T-helper 9 cell (primary cell): ENCODE data around the gene LSP1.

Experiments
- DNase-seq: peaks from one replicate; pipeline ENCODE4 v3.0.0-alpha.2; 2020

Gene LSP1

GRCh38 chr11:1825039-1825740, 27.7 kb upstream of the LSP1 start:
- DNase-seq = no peak

GRCh38 chr11:1825785-1826451, 27.0 kb upstream of the LSP1 start:
- DNase-seq = no peak

GRCh38 chr11:1826552-1827094, 26.3 kb upstream of the LSP1 start:
- no peak for DNase-seq

GRCh38 chr11:1827095-1827813, 25.6 kb upstream of the LSP1 start:
- DNase-seq = no peak

GRCh38 chr11:1827931-1828330, 25.0 kb upstream of the LSP1 start:
- DNase-seq = no peak

GRCh38 chr11:1828542-1828941, 24.3 kb upstream of the LSP1 start:
- DNase-seq = no peak

- DNase-seq = no peak
These were observed 23.7 kb upstream of the LSP1 start for GRCh38 chr11:1829039-1829820.

- DNase-seq = no peak
These were observed 22.9 kb upstream of the LSP1 start for GRCh38 chr11:1830004-1830321.

- no peak for DNase-seq
These were observed 22.3 kb upstream of the LSP1 start for GRCh38 chr11:1830322-1831223.

GRCh38 chr11:1831338-1832210, 21.3 kb upstream of the LSP1 start:
- DNase-seq = no peak

GRCh38 chr11:1832211-1832919, 20.5 kb upstream of the LSP1 start:
- peak; percentile 73 for DNase-seq

GRCh38 chr11:1832920-1833295, 20.0 kb upstream of the LSP1 start:
- no peak for DNase-seq

GRCh38 chr11:1834062-1834610, 18.7 kb upstream of the LSP1 start:
- DNase-seq = no peak

GRCh38 chr11:1834779-1835670, 17.9 kb upstream of the LSP1 start, which contains the start of gene SYT8:
Gene SYT8, plus strand, starts transcription at chr11:1834990. Its CDS starts 116 bp downstream, at chr11:1835106.
- no peak for DNase-seq

- DNase-seq = no peak
These were observed 17.2 kb upstream of the LSP1 start for GRCh38 chr11:1835671-1836010.

- DNase-seq = no peak
These were observed 16.6 kb upstream of the LSP1 start for GRCh38 chr11:1836011-1836945.
